Activated gamma-delta T cell (primary cell): ENCODE results near the gene UBB.
"Not testable (repeated sequence)": the region's sequence is repeated elsewhere in the genome, so short reads cannot be mapped to it uniquely, and the experiment has no call there.

ENCODE experiments used
- DNase-seq: peaks from one replicate; lab custom pipeline; 2025; lab: John Stamatoyannopoulos, UW

The UBB gene

GRCh38 chr17:16374146-16374938 is 6.5 kb upstream of the UBB start:
- no peak for DNase-seq

GRCh38 chr17:16377941-16378341 is 3.0 kb upstream of the UBB start:
- no peak for DNase-seq

- no peak for DNase-seq
Measured at GRCh38 chr17:16378636-16379282, 2.1 kb upstream of the UBB start.

GRCh38 chr17:16379654-16380053 is 1.2 kb upstream of the UBB start:
- DNase-seq: no peak

- DNase-seq: no peak
Measured at GRCh38 chr17:16381496-16381820, 567 bp downstream of the UBB start.

- no peak for DNase-seq
Measured at GRCh38 chr17:16383216-16383615, 2.3 kb downstream of the UBB start.

- DNase-seq: no peak
Measured at GRCh38 chr17:16383772-16384287, 2.9 kb downstream of the UBB start.

- DNase-seq: no peak
Measured at GRCh38 chr17:16384557-16384956, 3.7 kb downstream of the UBB start.

- not testable (repeated sequence) for DNase-seq
Measured at GRCh38 chr17:16386126-16386507, 5.2 kb downstream of the UBB start.

- no peak for DNase-seq
Measured at GRCh38 chr17:16391451-16391850, 10.6 kb downstream of the UBB start.

- DNase-seq: not testable (repeated sequence)
Measured at GRCh38 chr17:16392491-16392890, 11.6 kb downstream of the UBB start.

- not testable (repeated sequence) for DNase-seq
Measured at GRCh38 chr17:16395887-16396286, 15.0 kb downstream of the UBB start.

GRCh38 chr17:16396693-16397092 is 15.8 kb downstream of the UBB start:
- DNase-seq: not testable (repeated sequence)

- no peak for DNase-seq
Measured at GRCh38 chr17:16398270-16399267, 17.7 kb downstream of the UBB start.

GRCh38 chr17:16403847-16404246 is 23.0 kb downstream of the UBB start:
- DNase-seq: not testable (repeated sequence)

- DNase-seq: no peak
Measured at GRCh38 chr17:16406742-16407674, 26.1 kb downstream of the UBB start.

- DNase-seq: no peak
Measured at GRCh38 chr17:16407911-16408588, 27.2 kb downstream of the UBB start.

GRCh38 chr17:16415031-16415924 is 34.4 kb downstream of the UBB start, which contains the start of gene TRPV2:
TRPV2 (plus strand) TSS chr17:16415571; CDS start chr17:16417669, 2,098 bp downstream.
- no peak for DNase-seq

GRCh38 chr17:16417399-16417798 is 36.5 kb downstream of the UBB start:
- no peak for DNase-seq
